Tibial nerve (tissue), 3 donors: ENCODE results near the gene WNT11.

Experiments
- CTCF ChIP-seq, 5 experiments: fragments of 200-600 bp in 3 of 5; fragments of 450-650 bp in 2 of 5; sonication (generic) in 3 of 5; IDR thresholded peaks; one replicate each; pipeline ENCODE4 v1.5.1; 2016 to 2019; ENCODE audit warnings: antibody characterized with exemption in 5 of 5, mild to moderate bottlenecking in 3 of 5, moderate library complexity in 2 of 5
- POLR2A ChIP-seq, 2 donors: fragments of 450-650 bp; IDR thresholded peaks; one replicate each; pipeline ENCODE4 v1.6.1; 2017; ENCODE audit warnings: antibody characterized with exemption in 2 of 2, mild to moderate bottlenecking in 2 of 2, moderate library complexity in 2 of 2

GRCh38 chr11:76242004-76242779 is 35.9 kb upstream of the WNT11 start:
- TF ChIP-seq CTCF (IDR thresholded peaks at IDR 0.05) (no peak), POLR2A (IDR thresholded peaks at IDR 0.05) (no peak)
